Liver (tissue), 9 donors: ENCODE data around the gene MTCP1. TPM values are rescaled to one million over a fixed set of nuclear protein-coding genes. Genes with fewer than 3 reads are reported as not detected.
A peak's percentile ranks its signal among the peaks of the same experiment; 100 is the strongest.

Experiments
- DNase-seq: peaks from one replicate; pipeline ENCODE4 v3.0.0-alpha.2; 2017; ENCODE audit warnings: low spot score
- H3K27ac ChIP-seq, 2 donors: one replicate each; pipeline ENCODE4 v1.7.0; 2013; ENCODE audit warnings: inconsistent platforms in 2 of 2, low read length in 2 of 2, control low read depth in 1 of 2, low read depth in 1 of 2, mild to moderate bottlenecking in 1 of 2
- H3K27me3 ChIP-seq, 4 donors: one replicate each; pipeline versions ENCODE4 v1.6.1 to v1.7.0; 2013; ENCODE audit warnings: low read length in 3 of 4, inconsistent platforms in 1 of 4, mild to moderate bottlenecking in 1 of 4, moderate library complexity in 1 of 4; ENCODE audit not compliant: control insufficient read depth in 4 of 4, insufficient read depth in 4 of 4
- H3K36me3 ChIP-seq, 4 donors: one replicate each; pipeline versions ENCODE4 v1.6.1 to v1.7.0; 2013; ENCODE audit warnings: low read length in 3 of 4, mild to moderate bottlenecking in 3 of 4, low read depth in 1 of 4, moderate library complexity in 1 of 4; ENCODE audit not compliant: control insufficient read depth in 4 of 4, insufficient read depth in 3 of 4
- H3K4me1 ChIP-seq, 4 donors: one replicate each; pipeline versions ENCODE4 v1.6.1 to v1.7.0; 2013; ENCODE audit warnings: low read length in 3 of 4, mild to moderate bottlenecking in 3 of 4, moderate library complexity in 1 of 4; ENCODE audit not compliant: control insufficient read depth in 4 of 4, insufficient read depth in 4 of 4
- H3K4me3 ChIP-seq, 3 donors: one replicate each; pipeline versions ENCODE4 v1.6.1 to v1.7.0; 2013; ENCODE audit warnings: low read length in 3 of 3, control low read depth in 1 of 3, low read depth in 1 of 3, mild to moderate bottlenecking in 1 of 3
- H3K9ac ChIP-seq, 2 donors: one replicate each; pipeline ENCODE4 v1.7.0; 2013; ENCODE audit warnings: low read length in 2 of 2, mild to moderate bottlenecking in 2 of 2, moderate library complexity in 2 of 2, control low read depth in 1 of 2, low read depth in 1 of 2
- H3K9me3 ChIP-seq, 4 donors: one replicate each; pipeline versions ENCODE4 v1.6.1 to v1.7.0; 2013; ENCODE audit warnings: low read length in 3 of 4; ENCODE audit not compliant: control insufficient read depth in 4 of 4
- ATF3 ChIP-seq: IDR thresholded peaks from 2 replicates; pipeline ENCODE4 v1.6.1; 2016; ENCODE audit warnings: antibody characterized with exemption
- CTCF ChIP-seq: fragments of 150-350 bp; IDR thresholded peaks from 2 replicates; pipeline ENCODE4 v1.5.1; 2017; ENCODE audit warnings: improper control_type of control experiment, low read depth, low read length; ENCODE audit not compliant: missing input control
- EGR1 ChIP-seq, 2 donors: IDR thresholded peaks; 2 replicates each; pipeline ENCODE4 v1.6.1; 2016 to 2018; ENCODE audit warnings: antibody characterized with exemption in 2 of 2, low read depth in 2 of 2
- FOXA1 ChIP-seq: IDR thresholded peaks from 2 replicates; pipeline ENCODE4 v1.6.1; 2016; ENCODE audit warnings: antibody characterized with exemption
- FOXA2 ChIP-seq: IDR thresholded peaks from 2 replicates; pipeline ENCODE4 v1.6.1; 2016; ENCODE audit warnings: antibody characterized with exemption
- GABPA ChIP-seq, 2 donors: IDR thresholded peaks in 1 of 2; conservative IDR thresholded peaks in 1 of 2; 2 replicates each; pipeline ENCODE4 v1.6.1; 2016; ENCODE audit warnings: antibody characterized with exemption in 2 of 2, mild to moderate bottlenecking in 1 of 2, moderate library complexity in 1 of 2
- HNF4A ChIP-seq, 2 donors: conservative IDR thresholded peaks; 2 replicates each; pipeline ENCODE4 v1.6.1; 2016; ENCODE audit warnings: antibody characterized with exemption in 2 of 2, mild to moderate bottlenecking in 2 of 2
- HNF4G ChIP-seq: IDR thresholded peaks from 2 replicates; pipeline ENCODE4 v1.6.1; 2016; ENCODE audit warnings: antibody characterized with exemption
- JUND ChIP-seq, 2 donors: IDR thresholded peaks; 2 replicates each; pipeline ENCODE4 v1.6.1; 2016; ENCODE audit warnings: antibody characterized with exemption in 2 of 2
- MAX ChIP-seq: IDR thresholded peaks from 2 replicates; pipeline ENCODE4 v1.6.1; 2016; ENCODE audit warnings: antibody characterized with exemption
- NR2F2 ChIP-seq: IDR thresholded peaks from 2 replicates; pipeline ENCODE4 v1.6.1; 2016; ENCODE audit warnings: antibody characterized with exemption
- RAD21 ChIP-seq, 2 donors: IDR thresholded peaks; 2 replicates each; pipeline ENCODE4 v1.6.1; 2016; ENCODE audit warnings: antibody characterized with exemption in 2 of 2, mild to moderate bottlenecking in 2 of 2
- REST ChIP-seq: IDR thresholded peaks from 2 replicates; pipeline ENCODE4 v1.6.1; 2016; ENCODE audit warnings: antibody characterized with exemption, mild to moderate bottlenecking
- RXRA ChIP-seq, 2 donors: IDR thresholded peaks; 2 replicates each; pipeline ENCODE4 v1.6.1; 2017 to 2018; ENCODE audit warnings: antibody characterized with exemption in 2 of 2, mild to moderate bottlenecking in 1 of 2
- SP1 ChIP-seq: IDR thresholded peaks from 2 replicates; pipeline ENCODE4 v1.6.1; 2018; ENCODE audit warnings: antibody characterized with exemption, mild to moderate bottlenecking
- TAF1 ChIP-seq: conservative IDR thresholded peaks from 2 replicates; pipeline ENCODE4 v1.6.1; 2016; ENCODE audit warnings: antibody characterized with exemption, mild to moderate bottlenecking
- YY1 ChIP-seq: IDR thresholded peaks from 2 replicates; pipeline ENCODE4 v1.6.1; 2016; ENCODE audit warnings: antibody characterized with exemption, mild to moderate bottlenecking
- ZBTB33 ChIP-seq: IDR thresholded peaks from 2 replicates; pipeline ENCODE4 v1.6.1; 2016; ENCODE audit warnings: antibody characterized with exemption
- WGBS: extraction: QIAGEN DNeasy Blood & Tissue Kit; methylation state at CpG from one replicate; pipeline ENCODE4 v1.1.7; 2013; 5-methylcytosine and 5-hydroxymethylcytosine counted together
- polyA plus RNA-seq, 2 donors: library from polyadenylated mRNA; stranded (reverse) in 1 of 2; unstranded in 1 of 2; fragments of 200-250 nt in 1 of 2; fragments of >200 nt in 1 of 2; fragmentation: Nextera tagmentation in 1 of 2; extraction: Ambion mirVana in 1 of 2; gene quantifications; one replicate each; pipeline versions ENCODE4 v1.2.1 to v1.2.3, GENCODE V29; 2013 to 2015
- total RNA-seq, 2 donors: library from RNA; depleted of rRNA; stranded (reverse); fragments of >200 nt; gene quantifications; one replicate each; pipeline ENCODE4 v1.2.3, GENCODE V29; 2014
- donor health status: healthy.
- donor health status: healthy.
- donor health status: healthy.
- donor health status: healthy.
- donor health status: healthy.

MTCP1 gene
- total and polyA plus RNA-seq, 4 donors = 2.2 to 10.0 (median 5.2) TPM

GRCh38 chrX:155027509-155028066 is 43.3 kb downstream of the MTCP1 start (continued):
- no peak for TF ChIP-seq ZBTB33

GRCh38 chrX:155026727-155027508 is 44.0 kb downstream of the MTCP1 start, which contains the start of gene FUNDC2:
Gene FUNDC2 (plus strand): TSS chrX:155026844. CDS start chrX:155026939, 95 bp downstream.
- Histone ChIP-seq H3K4me1 (peaks cover 0 to 9% (median 4%) of the 10 kb centered on the region in 4 donors), H3K4me3 (peak within 1 kb of the TSS; percentile 60 to 81 (median 70)), H3K36me3 (no peaks in the 10 kb centered on the region), H3K9ac (peak within 1 kb of the TSS; percentile 45 to 92), H3K27ac (peak within 1 kb of the TSS; percentile 83 to 89), H3K9me3 (no peaks in the 10 kb centered on the region), H3K27me3 (no peaks in the 10 kb centered on the region)
- no peak for TF ChIP-seq ATF3
- peak; percentile 34 for TF ChIP-seq MAX
- TF ChIP-seq ZBTB33 = peak; percentile 96
- TF ChIP-seq RAD21 (IDR thresholded peaks at IDR 0.05) = no peak
- TF ChIP-seq SP1 = peak; percentile 20
- TF ChIP-seq HNF4G = no peak
- TF ChIP-seq HNF4A (conservative IDR thresholded peaks at IDR 0.05) = no peak
- TF ChIP-seq YY1 = peak; percentile 82
- TF ChIP-seq TAF1 = no peak
- TF ChIP-seq GABPA (IDR thresholded peaks at IDR 0.05 in 1 of 2, conservative IDR thresholded peaks at IDR 0.05 in 1 of 2) = peak in 1 of 2 donors; percentile 78
- TF ChIP-seq NR2F2 = peak; percentile 12
- peak; percentile 7 for TF ChIP-seq FOXA1
- no peak for TF ChIP-seq CTCF
- peak; percentile 8 for TF ChIP-seq REST
- TF ChIP-seq RXRA (IDR thresholded peaks at IDR 0.05) = peak in 1 of 2 donors; percentile 12
- TF ChIP-seq JUND (IDR thresholded peaks at IDR 0.05) = no peak
- no peak for TF ChIP-seq EGR1 (IDR thresholded peaks at IDR 0.05; ENCODE audit: low read depth in 2 of 2)
- TF ChIP-seq FOXA2 = no peak
- peak; percentile 88 for DNase-seq
- under 1% methylated on average over 80 of the region's 82 CpGs for WGBS
